RWPE1 (cell line): ENCODE results near the gene ASIC4.
A peak's percentile ranks its signal among the peaks of the same experiment; 100 is the strongest.

Experiments used
- CTCF ChIA-PET: fragments of 350-600 bp; sonication (Branson Sonifier 250); formaldehyde crosslinking; extraction: SDS; loops from one replicate; lab custom pipeline; 2021; lab: Yijun Ruan, JAX
- POLR2A ChIA-PET: fragments of 400-600 bp; formaldehyde crosslinking; extraction: SDS; loops from one replicate; lab custom pipeline; 2020; ENCODE audit warnings: antibody characterized with exemption; ENCODE audit not compliant: low non-redundant PET; lab: Yijun Ruan, JAX
- DNase-seq: peaks from one replicate; pipeline ENCODE4 v3.0.0; 2012; ENCODE audit warnings: low spot score
- H3K27ac ChIP-seq: fragments of 450-650 bp; 2 replicates; pipeline ENCODE4 v1.5.1; 2017
- TF ChIP-seq, protein P1 (sequence below): fragments of 450-650 bp; conservative IDR thresholded peaks from 2 replicates; pipeline ENCODE4 v1.5.1; 2017; ENCODE audit warnings: low read depth, mild to moderate bottlenecking

ASIC4 gene

GRCh38 chr2:219560037-219560892, 46.0 kb downstream of the ASIC4 start:
- TF ChIP-seq, protein P1, sequence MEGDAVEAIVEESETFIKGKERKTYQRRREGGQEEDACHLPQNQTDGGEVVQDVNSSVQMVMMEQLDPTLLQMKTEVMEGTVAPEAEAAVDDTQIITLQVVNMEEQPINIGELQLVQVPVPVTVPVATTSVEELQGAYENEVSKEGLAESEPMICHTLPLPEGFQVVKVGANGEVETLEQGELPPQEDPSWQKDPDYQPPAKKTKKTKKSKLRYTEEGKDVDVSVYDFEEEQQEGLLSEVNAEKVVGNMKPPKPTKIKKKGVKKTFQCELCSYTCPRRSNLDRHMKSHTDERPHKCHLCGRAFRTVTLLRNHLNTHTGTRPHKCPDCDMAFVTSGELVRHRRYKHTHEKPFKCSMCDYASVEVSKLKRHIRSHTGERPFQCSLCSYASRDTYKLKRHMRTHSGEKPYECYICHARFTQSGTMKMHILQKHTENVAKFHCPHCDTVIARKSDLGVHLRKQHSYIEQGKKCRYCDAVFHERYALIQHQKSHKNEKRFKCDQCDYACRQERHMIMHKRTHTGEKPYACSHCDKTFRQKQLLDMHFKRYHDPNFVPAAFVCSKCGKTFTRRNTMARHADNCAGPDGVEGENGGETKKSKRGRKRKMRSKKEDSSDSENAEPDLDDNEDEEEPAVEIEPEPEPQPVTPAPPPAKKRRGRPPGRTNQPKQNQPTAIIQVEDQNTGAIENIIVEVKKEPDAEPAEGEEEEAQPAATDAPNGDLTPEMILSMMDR, result peak; percentile 89
- DNase-seq, result peak; percentile 48
- ChIA-PET CTCF (interaction anchor here (0.6 to 2.9 kb wide), 20 partner anchors 10 to 1965 kb away, joined by 3 to 21 read pairs (median 4); partner anchors contain the start of genes INHA, OBSL1 and STK11IP), POLR2A (interaction anchor here (0.5 kb wide), 1 partner anchor 45 kb away, joined by 3 read pairs; no protein-coding TSS in a partner anchor)
- H3K27ac ChIP-seq, result no peak overlapping the region

GRCh38 chr2:219560893-219561178, 46.6 kb downstream of the ASIC4 start:
- no peak for DNase-seq
- POLR2A ChIA-PET, result no interaction called here
- TF ChIP-seq, protein P1, result no peak
- CTCF ChIA-PET, result interaction anchor here (0.6 to 2.9 kb wide), 17 partner anchors 9 to 158 kb away, joined by 3 to 21 read pairs (median 5); partner anchors contain the start of genes INHA, OBSL1 and STK11IP
- H3K27ac ChIP-seq, result no peak overlapping the region

GRCh38 chr2:219561179-219562048, 47.1 kb downstream of the ASIC4 start:
- H3K27ac ChIP-seq, result no peak overlapping the region
- no peak for DNase-seq
- TF ChIP-seq, protein P1, result no peak
- ChIA-PET POLR2A (no interaction called here), CTCF (interaction anchor here (1.1 to 2.9 kb wide), 8 partner anchors 9 to 128 kb away, joined by 3 to 21 read pairs (median 5); partner anchors contain the start of genes INHA, OBSL1 and STK11IP)

DNA sequence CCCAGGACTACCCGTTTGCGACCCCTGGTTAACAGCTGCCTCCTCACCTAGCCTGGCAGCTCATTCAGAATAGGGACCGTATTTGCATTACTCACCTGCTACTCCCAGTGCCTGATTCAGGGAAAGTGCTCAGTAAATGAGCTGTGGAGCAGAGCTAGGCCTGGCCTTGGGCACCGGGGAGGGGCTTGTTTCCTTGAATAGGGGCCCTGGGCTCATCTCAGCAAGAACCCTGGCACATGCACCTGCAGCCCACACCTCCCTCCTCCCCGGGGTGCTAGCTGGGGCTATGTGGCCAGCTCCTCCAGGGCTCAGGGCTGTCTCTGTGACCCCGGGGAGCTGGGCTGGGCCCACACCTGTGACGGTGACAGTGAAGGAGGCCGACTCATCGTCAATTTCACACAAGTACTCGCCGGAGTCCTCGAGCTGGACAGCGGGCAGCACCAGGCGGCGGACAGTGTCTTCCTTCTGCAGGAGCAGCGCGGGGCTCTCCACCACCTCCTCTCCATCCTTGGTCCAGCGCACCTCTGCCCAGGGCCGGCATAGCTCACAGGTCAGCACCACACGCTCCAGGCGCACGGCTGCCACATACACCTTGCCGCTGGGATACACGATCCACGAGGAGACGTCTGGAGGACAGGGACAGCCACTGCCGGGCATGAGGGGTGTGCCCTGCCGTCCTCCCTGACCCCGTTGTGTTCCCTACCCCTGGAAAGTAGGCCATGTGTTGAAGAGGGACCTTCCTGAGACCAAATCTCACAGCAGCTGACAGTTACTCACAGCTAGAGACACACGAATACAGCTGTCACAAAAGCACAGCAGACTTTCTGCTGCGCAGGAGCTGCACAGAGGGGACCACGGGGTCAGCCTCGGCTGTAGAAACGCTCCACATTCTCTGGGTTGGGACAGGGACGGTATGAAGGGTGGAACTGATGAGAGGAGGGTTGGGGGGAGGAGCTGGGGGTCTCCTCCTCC, 48.1 kb downstream of the ASIC4 start:
- DNase-seq, result no peak
- H3K27ac ChIP-seq, result no peak overlapping the region
- CTCF ChIA-PET, result interaction anchor here (0.5 to 2.9 kb wide), 3 partner anchors 8 to 1170 kb away, joined by 3 to 21 read pairs (median 3); partner anchors contain the start of genes INHA and OBSL1
- POLR2A ChIA-PET, result no interaction called here
- TF ChIP-seq, protein P1, result no peak

DNA sequence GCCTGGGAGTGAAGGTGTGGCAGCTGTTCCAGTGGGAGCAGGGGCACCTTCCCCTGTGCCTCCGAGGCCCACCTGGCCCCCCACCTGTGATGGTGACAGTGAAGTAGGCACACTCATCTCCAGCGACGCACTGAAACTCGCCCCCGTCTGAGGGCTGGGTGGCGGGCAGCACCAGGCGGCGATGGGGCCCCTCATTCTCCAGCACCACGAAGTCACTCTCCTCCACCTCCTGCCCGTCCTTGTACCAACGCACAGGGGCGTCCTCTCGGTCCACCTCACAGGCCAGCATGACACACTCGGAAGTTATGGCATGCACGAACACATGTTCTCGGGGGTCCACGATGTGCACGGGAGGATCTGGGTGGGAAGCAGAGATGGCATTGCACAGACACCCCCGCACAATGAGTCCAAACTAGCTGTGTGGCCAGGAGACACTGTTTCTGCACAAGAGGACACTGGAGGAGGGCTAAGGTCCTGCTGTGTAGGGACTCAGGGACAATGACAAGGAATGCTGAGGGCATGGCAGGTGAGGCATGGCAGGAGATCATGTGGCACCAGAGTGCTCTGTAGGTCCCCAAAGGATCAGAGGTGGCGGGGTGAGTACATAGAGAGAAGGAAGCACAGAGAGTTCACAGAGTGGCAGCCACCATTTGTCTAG, 49.1 kb downstream of the ASIC4 start:
- CTCF ChIA-PET, result interaction anchor here (0.7 kb wide), 1 partner anchor 1125 kb away, joined by 4 read pairs; no protein-coding TSS in a partner anchor
- H3K27ac ChIP-seq, result no peak overlapping the region
- DNase-seq, result no peak
- POLR2A ChIA-PET, result no interaction called here
- TF ChIP-seq, protein P1, result no peak
